ENCODE results near the gene TBC1D8. TPM values are rescaled to one million over a fixed set of nuclear protein-coding genes. Genes with fewer than 3 reads are reported as not detected.

The TBC1D8 gene
- total RNA-seq, 2 experiments from 2014 or later: 1.0 to 1.8 TPM

DNA sequence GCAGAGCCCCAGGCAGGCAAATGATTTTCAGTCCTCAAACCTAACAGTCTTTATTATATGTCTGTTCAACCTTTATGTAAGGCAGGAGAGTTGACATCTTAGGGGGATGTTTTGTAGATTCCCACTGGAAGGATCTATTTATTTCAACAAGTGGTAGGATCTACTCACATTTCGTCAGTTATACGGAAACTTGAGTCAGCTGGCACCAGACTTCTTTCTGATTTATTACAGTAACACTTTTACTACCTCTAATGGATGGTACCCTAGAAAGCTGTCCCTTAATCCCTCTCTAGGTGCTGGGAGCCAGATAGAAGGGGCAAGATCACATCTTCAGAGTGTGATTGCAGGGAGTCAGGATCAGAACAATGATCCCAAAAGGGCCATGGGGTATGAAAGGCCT is 151.2 kb downstream of the TBC1D8 start:
- TF ChIP-seq, protein P1, sequence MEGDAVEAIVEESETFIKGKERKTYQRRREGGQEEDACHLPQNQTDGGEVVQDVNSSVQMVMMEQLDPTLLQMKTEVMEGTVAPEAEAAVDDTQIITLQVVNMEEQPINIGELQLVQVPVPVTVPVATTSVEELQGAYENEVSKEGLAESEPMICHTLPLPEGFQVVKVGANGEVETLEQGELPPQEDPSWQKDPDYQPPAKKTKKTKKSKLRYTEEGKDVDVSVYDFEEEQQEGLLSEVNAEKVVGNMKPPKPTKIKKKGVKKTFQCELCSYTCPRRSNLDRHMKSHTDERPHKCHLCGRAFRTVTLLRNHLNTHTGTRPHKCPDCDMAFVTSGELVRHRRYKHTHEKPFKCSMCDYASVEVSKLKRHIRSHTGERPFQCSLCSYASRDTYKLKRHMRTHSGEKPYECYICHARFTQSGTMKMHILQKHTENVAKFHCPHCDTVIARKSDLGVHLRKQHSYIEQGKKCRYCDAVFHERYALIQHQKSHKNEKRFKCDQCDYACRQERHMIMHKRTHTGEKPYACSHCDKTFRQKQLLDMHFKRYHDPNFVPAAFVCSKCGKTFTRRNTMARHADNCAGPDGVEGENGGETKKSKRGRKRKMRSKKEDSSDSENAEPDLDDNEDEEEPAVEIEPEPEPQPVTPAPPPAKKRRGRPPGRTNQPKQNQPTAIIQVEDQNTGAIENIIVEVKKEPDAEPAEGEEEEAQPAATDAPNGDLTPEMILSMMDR (IDR thresholded peaks at IDR 0.05): no peak
- ATAC-seq (ENCODE audit: poor library complexity) (no peak), DNase-seq (no peak)
- Mint-ChIP-seq H3K36me3 (ENCODE audit: low read depth) (peaks cover 35% of the 10 kb centered on the region), H3K27ac (no peak overlapping the region), H3K4me3 (peak overlapping the region; percentile 49), H3K9me3 (no peaks in the 10 kb centered on the region), H3K27me3 (no peaks in the 10 kb centered on the region), H3K4me1 (ENCODE audit: low read depth) (peaks cover 39% of the 10 kb centered on the region)
- H3K27me3 ChIP-seq (ENCODE audit: control insufficient read depth in 1 of 2, insufficient read depth in 2 of 2, low read length in 2 of 2): no peaks in the 10 kb centered on the region
- ChIA-PET POLR2A (no interaction called here), CTCF (interaction anchor here (1.4 kb wide), 1 partner anchor 15 kb away, joined by 3 read pairs; no protein-coding TSS in a partner anchor)
- H3K36me3 ChIP-seq (ENCODE audit: insufficient read depth, low read length): peaks cover 23% of the 10 kb centered on the region
- no peak overlapping the region for H3K4me3 ChIP-seq (ENCODE audit: low read length)
- H3K9me3 ChIP-seq (ENCODE audit: control insufficient read depth in 1 of 2, insufficient read depth in 1 of 2, low read length in 2 of 2): no peaks in the 10 kb centered on the region
- intact Hi-C loops (cut with DNase I, micrococcal nuclease): loop anchor here (5.0 kb wide), 1 partner anchor 252 kb away; the partner anchor contains the start of gene CNOT11 (in 2 of the 2)
- peaks cover 32% of the 10 kb centered on the region for H3K4me1 ChIP-seq (ENCODE audit: insufficient read depth, low read length)
- no peak overlapping the region for H3K27ac ChIP-seq (ENCODE audit: low read depth in 1 of 2, low read length in 2 of 2)

DNA sequence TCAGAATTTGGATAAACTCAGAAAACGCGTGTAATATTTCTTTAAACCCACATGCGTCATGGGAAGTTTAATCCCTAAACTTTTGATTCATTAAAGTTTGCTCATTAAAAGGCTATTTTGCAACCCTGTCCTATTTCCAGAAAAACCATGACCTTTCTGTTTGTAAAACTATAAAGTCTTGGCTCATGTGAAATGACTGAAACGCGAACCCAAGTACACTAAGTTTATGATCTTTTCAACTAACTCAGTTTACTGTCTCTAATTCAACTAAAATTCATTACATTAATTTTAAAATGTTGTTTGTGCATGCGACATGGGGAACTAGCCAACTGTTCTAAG is 153.0 kb downstream of the TBC1D8 start:
- H3K27ac Mint-ChIP-seq: no peak overlapping the region
- ATAC-seq (ENCODE audit: poor library complexity): no peak
- peaks cover 21% of the 10 kb centered on the region for H3K4me1 Mint-ChIP-seq (ENCODE audit: low read depth)
- POLR2A ChIA-PET: no interaction called here
- no peaks in the 10 kb centered on the region for H3K9me3 ChIP-seq (ENCODE audit: control insufficient read depth in 1 of 2, insufficient read depth in 1 of 2, low read length in 2 of 2)
- no peak for DNase-seq
- no peaks in the 10 kb centered on the region for H3K27me3 Mint-ChIP-seq
- H3K36me3 Mint-ChIP-seq (ENCODE audit: low read depth): peaks cover 17% of the 10 kb centered on the region
- CTCF ChIA-PET: no interaction called here
- H3K4me3 ChIP-seq (ENCODE audit: low read length): no peak overlapping the region
- H3K27ac ChIP-seq (ENCODE audit: low read depth in 1 of 2, low read length in 2 of 2): no peak overlapping the region
- H3K4me1 ChIP-seq (ENCODE audit: insufficient read depth, low read length): peaks cover 14% of the 10 kb centered on the region
- intact Hi-C loops (cut with DNase I, micrococcal nuclease): no loop called here
- H3K27me3 ChIP-seq (ENCODE audit: control insufficient read depth in 1 of 2, insufficient read depth in 2 of 2, low read length in 2 of 2): no peaks in the 10 kb centered on the region
- H3K36me3 ChIP-seq (ENCODE audit: insufficient read depth, low read length): peaks cover 5% of the 10 kb centered on the region
- TF ChIP-seq, protein P1 (IDR thresholded peaks at IDR 0.05): no peak
- H3K4me3 Mint-ChIP-seq: no peak overlapping the region
- no peaks in the 10 kb centered on the region for H3K9me3 Mint-ChIP-seq

DNA sequence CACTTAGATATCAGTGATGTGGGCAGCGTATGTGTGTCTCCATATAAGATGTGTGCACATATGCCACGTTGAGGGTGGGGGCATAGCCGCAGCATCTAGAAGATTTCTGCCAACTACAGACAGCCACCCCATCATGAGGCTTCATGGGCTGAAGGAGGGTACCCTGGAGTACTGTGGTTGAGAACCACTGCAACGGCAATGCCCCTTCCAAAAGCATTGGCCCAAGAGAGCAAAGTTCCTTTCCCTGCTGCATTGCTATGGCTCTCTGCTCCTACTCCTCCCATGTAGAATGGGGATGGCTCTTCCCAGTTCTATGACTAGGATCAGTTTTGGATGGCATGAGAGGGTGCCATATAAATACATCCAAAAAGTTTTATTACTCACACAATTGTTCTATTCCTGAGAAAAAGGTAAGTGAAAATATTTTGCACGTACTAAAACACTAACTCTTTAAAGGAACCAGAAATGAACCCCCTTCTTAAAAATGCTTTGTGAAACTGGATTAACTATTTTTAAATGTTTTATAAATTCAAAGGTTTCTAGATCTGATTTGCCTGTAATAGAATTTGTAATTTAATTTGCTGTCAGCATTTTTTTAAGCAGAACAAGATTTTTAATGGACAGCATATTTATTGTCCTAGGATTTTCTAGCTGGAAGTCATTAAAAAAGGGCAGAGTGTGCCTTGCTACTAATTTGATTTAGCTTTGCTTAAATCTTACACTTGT is 153.5 kb downstream of the TBC1D8 start:
- no peak for DNase-seq

More for the DNA sequence above, 153.5 kb downstream of the TBC1D8 start:
- intact Hi-C loops (cut with DNase I, micrococcal nuclease): no loop called here
- Histone ChIP-seq H3K9me3 (ENCODE audit: control insufficient read depth in 1 of 2, insufficient read depth in 1 of 2, low read length in 2 of 2) (no peaks in the 10 kb centered on the region), H3K36me3 (ENCODE audit: insufficient read depth, low read length) (no peaks in the 10 kb centered on the region), H3K27me3 (ENCODE audit: control insufficient read depth in 1 of 2, insufficient read depth in 2 of 2, low read length in 2 of 2) (no peaks in the 10 kb centered on the region), H3K27ac (ENCODE audit: low read depth in 1 of 2, low read length in 2 of 2) (no peak overlapping the region), H3K4me3 (ENCODE audit: low read length) (no peak overlapping the region), H3K4me1 (ENCODE audit: insufficient read depth, low read length) (peaks cover 8% of the 10 kb centered on the region)
- Mint-ChIP-seq H3K4me1 (ENCODE audit: low read depth) (peaks cover 16% of the 10 kb centered on the region), H3K36me3 (ENCODE audit: low read depth) (peaks cover 11% of the 10 kb centered on the region), H3K4me3 (no peak overlapping the region), H3K27me3 (no peaks in the 10 kb centered on the region), H3K9me3 (no peaks in the 10 kb centered on the region), H3K27ac (no peak overlapping the region)
- TF ChIP-seq, protein P1 (IDR thresholded peaks at IDR 0.05): no peak
- ChIA-PET POLR2A (no interaction called here), CTCF (no interaction called here)
- ATAC-seq (ENCODE audit: poor library complexity): no peak
